HG02852 (cell line): ENCODE results near the gene DGKB.
A peak's percentile ranks its signal among the peaks of the same experiment; 100 is the strongest.

Source experiments
- ATAC-seq: cut with Tn5 transposase; IDR thresholded peaks from one replicate; pipeline ENCODE4 v1.9.1; 2021; ENCODE audit warnings: mild to moderate bottlenecking, moderate library complexity; ENCODE audit not compliant: unreplicated experiment

Gene DGKB

DNA sequence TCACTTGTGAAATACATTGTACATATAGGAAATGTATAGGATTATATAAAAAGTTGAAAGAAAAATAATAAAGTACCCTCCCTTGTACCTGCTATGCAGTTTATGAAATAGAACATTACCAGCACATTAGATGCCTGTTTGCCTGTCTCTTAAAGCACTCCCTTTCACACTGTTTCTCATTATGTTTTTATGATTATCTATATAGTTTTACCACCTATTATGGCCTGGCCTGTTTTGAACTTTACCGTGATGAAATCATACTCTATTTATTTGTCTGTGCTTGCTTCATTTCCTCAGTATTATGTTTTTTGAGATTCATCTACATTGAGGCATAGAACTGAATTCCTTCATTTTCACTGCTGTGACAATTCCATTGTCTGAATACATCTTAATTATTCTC lies 41.1 kb downstream of the DGKB start:
- ATAC-seq, result no peak

DNA sequence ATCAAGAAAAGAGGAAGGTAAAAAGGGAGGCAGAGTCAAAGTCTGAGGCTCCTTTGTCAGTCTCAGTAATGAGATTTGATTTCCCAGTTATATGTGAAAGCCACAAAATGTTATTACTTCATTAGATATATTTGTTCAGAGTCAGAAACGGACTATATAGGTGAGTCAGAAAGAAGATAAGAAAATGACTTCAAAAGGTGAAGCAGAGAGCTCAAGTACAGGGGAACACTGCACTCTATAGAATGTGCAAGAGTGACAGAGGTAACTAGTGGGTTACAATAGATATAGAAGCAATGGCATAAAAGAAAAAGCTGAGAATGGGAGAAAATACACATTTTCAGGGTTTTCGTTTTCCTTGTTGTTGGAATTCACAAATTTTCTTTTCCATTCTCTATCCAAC lies 43.3 kb downstream of the DGKB start:
- no peak for ATAC-seq

DNA sequence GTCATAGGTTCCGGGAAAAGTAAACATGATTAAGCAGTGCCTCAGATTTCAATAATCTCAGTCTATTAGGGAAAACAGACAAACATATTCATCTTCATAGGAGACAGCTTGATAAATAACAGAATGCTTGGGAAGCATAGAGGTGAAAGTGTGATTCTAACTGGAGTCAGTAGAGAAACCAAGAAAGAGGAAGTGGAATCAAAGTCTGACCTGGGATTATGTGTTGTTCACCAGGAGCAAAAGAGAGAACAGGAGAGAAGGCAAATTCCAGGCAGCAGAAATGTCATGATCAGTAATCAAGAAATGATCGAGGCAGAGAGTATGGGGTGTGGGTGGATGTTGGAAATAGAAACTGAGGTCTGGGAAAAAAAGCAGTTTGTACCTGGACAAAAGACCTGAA lies 43.7 kb downstream of the DGKB start:
- ATAC-seq, result no peak

DNA sequence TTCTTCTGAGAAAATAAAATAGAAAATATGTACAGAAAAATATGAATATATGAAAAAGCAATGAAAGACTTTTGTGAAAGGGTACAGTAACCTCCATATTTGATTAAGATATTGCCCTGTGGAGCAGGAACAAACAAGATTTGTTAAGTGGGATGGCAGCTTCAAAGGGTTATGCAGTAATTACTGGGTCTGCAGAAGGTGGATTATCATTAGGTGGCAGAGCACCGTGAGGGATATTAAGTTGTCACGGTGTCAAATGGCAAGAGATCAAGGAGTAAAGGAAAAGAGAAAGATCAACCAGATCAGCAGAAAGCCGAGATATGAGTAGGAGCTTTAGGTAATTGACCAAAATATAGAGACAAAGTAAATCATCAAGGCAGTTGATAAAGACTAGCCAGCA lies 44.1 kb downstream of the DGKB start:
- no peak for ATAC-seq

DNA sequence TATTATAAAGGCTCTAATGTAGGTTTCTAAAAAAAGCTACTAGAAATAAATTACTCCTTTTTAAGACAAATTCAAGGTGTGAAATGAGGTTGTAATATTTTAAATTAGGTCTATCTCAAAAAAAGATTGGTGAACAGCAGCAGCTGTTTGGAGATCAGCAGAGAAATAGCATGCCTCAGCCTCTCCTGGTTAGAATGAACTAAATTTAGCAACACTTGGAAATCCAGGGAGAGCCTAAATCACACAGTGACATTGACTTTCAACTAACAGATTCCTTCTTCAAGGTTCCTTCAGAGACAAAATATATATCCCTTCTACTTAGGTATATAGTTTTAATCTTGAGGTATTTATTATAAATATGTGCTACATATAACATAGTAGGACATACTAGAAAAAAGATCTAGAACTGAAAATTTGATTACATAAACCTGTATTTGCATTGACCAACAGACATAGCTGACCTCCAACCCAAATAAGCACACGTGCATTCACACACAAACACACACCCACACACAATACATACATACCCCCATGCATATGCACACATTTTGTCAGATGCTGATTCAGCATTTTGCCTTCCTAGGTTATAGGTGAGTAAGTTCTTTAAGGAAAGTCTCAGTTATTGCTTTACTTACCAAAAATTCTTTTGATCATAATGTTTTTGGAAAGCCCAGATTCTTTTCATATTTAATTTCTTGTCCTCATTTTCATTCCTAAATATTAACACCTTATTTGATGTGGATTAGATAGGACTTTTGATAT lies 47.3 kb downstream of the DGKB start:
- no peak for ATAC-seq

DNA sequence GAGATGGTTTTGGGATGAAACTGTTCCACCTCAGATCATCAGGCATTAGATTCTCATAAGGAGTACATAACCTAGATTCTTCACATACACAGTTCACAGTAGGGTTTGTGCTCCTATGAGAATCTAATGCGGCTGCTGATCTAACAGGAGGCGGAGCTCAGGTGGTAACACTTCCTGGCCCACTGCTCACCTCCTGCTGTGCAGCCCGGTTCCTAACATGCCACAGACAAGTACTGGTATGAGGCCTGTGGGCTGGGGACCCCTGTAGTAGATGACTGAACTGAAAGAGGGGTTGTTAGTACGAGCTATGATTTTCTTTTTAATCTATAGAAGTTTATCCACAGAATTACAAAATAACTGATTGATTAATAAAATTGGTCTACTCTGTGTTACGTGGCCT lies 48.1 kb downstream of the DGKB start:
- ATAC-seq, result no peak

DNA sequence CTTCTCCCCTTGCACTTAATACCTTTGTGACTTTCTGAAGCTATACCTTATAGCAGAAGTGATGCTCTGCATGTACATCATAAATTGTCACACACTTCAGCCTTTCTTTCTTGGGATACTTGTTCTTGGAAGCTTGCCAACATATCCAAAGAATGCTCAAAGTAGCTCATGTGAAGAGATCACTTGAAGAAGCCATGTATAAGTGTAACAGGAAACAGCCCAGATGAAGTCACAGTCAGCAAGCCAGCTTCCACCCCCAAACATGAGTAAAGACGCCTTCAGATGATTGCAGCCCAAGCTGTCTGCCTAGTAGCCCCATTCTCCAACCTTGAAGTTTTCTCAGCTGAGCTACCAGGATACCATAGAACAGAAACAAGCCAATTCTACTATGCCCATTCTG lies 50.9 kb downstream of the DGKB start:
- ATAC-seq, result no peak

DNA sequence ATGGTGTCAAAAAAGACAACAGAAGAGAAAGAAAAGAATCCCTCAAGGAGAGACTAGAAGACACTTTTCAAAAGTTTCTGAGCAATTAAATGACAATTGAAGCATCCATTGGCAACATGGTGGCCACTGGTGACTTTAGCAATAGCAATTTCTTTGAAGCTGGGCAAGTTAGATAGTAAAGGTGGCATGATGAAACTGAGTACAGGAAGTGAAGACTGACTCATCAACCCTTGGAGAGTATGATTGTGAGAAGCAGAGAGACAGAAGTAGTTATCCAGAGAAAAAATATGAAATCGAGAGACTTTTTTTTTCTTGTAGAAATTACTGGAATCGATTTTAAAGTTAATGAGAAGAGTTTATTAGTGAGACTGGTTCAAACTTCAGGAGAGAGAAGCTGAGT lies 52.5 kb downstream of the DGKB start:
- ATAC-seq, result no peak

DNA sequence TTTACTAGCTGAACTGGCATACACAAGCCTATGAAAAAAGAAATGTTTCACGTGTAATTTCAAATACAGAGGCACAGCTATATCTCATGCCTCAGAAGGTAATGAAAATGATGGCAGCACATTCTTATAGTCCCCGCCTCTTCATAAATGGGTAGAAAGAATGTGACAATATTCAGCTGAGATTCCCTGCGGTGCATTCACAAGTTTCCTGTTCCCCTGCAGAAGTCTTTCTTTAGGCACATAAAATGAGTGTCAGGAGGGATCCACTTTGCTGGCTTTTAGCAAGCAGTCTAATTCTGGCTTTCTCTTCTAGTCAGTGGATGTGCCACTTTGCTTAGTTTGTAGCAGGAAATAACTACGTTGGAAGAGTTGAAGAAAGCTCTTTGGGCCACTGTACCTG lies 56.1 kb downstream of the DGKB start:
- no peak for ATAC-seq

DNA sequence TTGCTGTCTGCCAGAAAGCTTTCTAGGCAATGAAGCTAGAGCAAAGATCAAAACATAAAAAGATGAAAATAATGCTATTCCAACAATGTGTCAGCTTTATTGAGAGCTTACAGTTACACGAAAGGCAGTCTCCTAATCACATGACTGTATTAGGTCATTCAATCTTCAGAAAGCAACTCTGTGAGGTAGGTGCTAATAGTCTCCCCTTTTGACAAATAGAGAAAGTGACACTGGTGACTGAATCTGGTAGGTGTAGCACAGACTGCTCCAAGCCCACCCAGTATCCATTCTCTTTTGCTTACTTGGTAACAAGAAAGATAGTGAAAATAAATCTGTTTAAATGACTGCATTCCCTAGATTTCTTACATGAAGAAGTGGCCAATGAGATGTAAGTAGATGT lies 58.8 kb downstream of the DGKB start:
- no peak for ATAC-seq

DNA sequence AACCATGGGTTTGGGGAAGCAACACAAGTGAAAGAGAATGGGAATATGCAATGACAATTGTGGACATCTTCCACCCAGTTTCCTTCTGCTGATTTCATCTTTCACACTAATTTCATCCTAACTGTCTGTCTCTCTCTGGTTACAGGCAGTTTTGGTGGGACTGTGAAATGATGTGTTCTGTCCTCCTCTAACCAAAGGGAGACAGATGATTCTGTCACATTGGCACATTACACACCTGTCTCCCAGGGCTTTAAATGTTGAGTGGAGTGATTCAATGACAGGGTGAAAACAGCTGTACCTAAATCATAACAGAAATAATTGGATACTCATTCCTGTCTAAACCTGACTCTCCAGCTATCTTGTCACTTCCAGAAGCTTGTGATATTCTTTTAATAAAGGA lies 60.0 kb downstream of the DGKB start:
- ATAC-seq, result no peak

DNA sequence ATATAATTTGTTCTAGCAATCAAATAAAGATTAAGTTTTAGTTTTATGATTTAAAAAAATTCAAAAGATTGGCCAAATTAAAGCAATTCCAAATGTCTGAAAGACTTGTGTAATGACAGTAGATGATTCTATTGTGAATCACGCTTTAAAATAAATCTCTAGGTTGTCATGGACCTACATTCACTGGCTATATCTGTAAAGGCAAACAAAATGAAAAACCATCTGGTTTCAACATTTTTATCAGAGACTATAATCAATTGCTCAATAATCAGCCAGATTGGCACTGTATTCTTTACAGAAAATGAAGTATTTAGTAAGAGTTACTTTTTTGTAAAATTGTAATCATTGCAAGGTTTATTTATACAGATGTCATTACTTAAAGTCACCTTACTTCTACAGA lies 60.7 kb downstream of the DGKB start:
- no peak for ATAC-seq

DNA sequence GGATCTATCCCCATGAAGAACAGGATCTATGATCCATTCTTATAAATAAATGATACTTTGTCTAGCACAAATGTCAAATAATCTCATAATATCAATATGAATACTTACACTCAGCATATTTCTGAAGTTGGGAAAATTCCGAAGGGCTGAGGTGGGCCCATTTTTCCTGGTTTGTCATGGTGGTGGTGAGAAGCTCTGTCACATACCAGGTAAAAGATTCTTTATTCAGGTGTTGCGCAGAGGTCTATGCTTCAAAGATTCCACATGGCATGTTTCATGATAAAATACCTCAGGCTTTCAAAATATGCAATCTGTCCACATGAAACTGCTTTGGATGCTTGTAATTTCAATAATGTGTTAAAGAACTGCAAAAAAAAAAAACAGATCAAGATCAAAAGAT lies 61.5 kb downstream of the DGKB start:
- ATAC-seq, result no peak

DNA sequence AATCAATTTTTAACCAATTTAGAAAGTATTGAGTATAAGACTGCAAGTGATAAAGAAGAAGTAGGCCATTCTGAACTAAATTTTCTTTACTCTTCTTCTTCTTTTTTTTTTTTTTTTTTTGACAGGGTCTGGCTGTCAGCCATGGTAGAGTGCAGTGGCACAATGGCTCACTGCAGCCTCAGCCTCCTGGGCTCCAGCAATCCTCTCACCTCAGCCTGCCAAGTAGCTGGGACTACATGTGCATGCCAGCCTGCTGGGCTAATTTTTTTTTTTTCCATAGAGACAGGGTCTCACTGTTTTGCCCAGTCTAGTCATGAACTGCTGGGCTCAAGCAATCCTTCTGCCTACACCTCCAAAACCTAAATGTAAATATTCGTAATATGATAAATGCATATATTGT lies 63.2 kb downstream of the DGKB start:
- no peak for ATAC-seq

DNA sequence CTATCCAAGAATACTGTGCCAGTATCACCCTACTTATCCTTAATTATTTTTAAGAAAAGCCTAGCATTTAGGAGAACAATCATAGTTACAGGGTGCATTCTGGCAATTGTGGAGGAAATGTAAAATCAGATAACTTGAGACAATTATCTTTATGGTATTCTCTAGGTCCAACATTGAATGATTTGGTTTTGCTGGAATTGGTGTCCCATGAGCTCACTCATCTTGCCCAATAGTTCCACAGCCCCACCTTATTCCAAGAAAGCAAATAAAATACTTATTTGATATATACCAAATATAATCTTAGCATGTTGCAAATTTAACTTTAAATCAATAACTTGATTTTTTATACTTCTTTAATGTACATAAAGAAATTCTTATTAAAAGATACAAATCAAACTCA lies 65.3 kb downstream of the DGKB start:
- no peak for ATAC-seq

DNA sequence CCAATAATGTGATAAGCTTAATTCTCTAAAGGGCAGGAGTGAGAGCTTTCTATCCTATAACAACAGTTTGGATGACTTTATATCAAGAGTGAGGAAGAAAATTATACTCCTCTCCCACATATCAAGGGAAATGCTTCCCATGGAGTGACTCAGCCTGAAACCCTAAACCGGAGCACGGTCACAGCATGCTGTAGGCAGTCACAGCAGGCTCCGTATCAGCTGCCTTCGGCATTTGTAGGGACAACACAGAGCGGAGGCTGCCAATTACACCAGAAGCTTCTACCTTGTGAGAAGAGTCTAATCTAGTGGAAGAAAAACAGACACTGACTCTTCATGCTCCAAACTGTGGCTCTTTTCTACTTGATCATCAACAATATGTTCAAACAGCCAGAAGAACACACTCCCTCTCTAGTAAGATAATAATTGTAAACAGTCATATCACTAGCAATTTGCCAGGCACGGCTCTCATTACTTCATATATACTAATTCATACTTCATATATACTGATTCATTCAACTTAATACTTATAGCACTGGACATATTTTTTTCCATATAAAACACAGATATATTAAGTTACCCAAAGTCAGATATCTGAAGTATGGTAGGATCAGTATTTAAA lies 65.9 kb downstream of the DGKB start:
- ATAC-seq, result no peak

DNA sequence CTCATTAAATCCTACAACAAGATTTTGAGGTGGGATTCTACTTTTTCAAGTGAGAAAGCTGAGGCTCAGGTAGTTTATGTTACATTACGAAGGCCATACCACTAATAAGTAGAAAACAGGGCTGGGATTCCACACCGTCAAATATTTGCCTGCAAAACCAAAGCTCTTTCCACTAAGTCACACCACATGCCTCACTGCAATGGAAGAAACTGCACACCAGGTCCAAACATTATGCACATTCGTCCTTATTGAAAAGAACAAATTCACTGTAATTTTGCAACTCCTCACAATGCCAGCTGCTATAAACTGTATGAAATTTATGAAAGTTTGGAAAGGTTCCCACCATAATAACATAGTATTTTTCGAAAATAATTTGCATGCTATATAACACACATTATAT lies 66.5 kb downstream of the DGKB start:
- no peak for ATAC-seq

DNA sequence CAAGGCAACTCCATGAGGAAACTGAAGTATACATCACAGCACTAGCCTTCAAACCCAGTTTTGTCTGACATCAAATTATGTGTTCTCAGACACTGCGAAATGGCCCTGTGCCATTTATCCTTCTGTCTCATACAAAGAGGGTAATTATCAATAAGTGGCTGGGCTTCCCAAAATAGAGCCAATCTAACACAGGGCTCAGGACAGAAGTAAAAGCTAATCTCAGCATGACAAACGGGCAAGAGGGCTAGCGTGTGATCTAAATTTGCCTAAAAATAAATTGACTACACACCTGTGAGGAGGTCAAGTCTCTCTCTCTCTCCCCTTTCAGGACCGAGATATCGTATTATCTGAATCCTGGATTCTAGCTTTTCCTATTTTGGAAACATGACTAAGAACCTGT lies 67.2 kb downstream of the DGKB start:
- ATAC-seq, result no peak

DNA sequence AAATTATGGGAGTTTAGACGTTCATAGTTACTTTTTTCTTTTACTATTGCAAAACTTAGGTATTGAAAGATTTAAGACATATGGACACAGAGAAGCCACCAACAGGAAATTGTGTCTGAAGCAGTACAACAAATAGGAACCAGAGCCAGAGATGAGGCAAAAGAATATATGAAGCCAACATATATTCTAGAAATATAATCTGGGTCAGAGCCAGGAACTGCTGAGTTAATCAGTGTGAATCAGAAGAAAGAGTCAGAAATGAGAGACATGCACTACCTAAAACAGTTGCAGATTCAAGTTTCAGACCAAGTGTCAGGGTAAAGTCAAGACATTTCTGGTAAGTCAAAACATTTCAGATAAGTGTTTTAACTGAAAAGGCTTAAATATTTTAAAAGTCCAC lies 67.7 kb downstream of the DGKB start:
- ATAC-seq, result no peak

DNA sequence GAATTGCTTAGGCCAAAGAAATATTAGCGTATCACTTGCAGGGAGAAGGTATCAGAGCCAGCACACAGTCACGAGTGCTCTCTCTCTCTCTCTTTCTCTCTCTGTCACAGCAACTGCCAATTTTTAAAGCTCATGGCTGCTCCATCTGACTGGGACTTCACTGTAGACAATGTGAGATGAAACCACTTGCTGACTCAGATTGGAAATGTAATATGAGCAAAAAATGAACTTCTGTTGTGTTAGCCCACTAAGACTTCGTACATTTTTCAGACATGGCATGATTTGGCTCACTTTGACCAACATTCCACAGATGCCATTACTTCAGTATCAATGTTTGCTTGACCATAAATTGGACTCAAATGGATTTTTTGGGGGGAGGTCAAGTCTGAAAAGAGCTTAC lies 68.1 kb downstream of the DGKB start:
- ATAC-seq, result peak; percentile 75

DNA sequence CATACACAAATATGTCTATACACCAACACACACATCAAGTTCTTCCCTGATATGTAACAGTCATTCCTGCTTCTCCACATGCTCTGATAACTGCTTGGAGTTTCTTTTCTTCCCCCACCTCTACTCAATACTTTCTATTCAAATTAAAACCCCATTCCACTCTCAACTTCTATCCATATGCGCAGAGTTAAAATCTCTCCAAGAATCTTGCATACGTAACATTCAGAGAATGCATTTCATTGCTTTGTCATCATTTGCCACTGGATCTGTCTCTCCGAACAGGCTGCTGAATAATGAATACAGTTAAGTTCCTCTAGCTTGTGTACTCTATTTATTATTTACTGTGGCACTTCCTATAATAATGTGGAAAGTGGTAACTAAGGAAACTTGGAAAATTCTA lies 68.8 kb downstream of the DGKB start:
- ATAC-seq, result no peak

DNA sequence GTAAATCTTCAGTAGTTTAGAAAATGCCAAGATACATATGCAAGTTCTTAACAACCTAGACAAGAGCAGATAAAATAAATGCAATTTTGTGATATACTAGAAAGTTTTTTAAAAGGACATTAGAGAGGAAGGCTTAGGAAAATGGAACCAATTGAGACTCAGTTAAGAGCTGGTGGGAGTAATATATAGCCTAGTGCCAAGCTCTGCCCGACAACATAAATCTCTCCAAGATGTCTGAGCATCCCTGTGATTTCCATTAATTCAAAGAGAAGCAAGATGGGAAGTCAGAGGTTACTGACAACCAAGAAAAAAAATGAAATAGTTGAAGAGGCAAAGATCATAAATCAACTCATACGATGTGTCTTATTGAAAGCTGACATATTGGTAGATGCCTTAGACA lies 74.5 kb downstream of the DGKB start:
- no peak for ATAC-seq

DNA sequence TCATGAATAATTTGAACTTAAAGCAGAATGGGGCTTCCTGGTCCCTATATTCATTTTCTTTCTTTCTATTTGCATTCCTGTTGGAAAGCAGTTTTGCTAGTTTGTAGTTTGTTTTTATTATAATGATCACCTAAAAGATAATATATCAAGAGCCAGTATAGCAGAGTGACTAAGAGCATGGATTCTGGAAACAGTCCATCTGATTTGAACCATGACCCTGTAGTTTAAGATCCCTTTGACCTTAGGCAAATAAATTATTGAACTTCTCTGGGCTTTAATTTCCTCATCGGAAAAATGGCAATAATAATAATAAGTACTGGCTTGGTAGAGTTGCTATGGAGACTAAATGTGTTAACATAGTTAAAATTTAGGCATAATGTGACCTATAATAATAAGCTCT lies 76.1 kb downstream of the DGKB start:
- no peak for ATAC-seq
